Neural cell (in vitro differentiated cells): ENCODE results near the gene PRELP. TPM values are rescaled to one million over a fixed set of nuclear protein-coding genes. Genes with fewer than 3 reads are reported as not detected.
"Not testable (repeated sequence)": the region's sequence is repeated elsewhere in the genome, so short reads cannot be mapped to it uniquely, and the experiment has no call there.

Experiments used
- H2AFZ ChIP-seq: fragments of 200-600, 300-800 bp; sonication (generic), shearing (Covaris generic); 2 replicates; pipeline ENCODE4 v1.6.0; 2014; ENCODE audit warnings: low read depth, mild to moderate bottlenecking, antibody characterized with exemption, low read length, moderate library complexity
- H3F3A ChIP-seq: fragments of 200-600 bp; shearing (Covaris generic); 2 replicates; pipeline ENCODE4 v1.6.1; 2016; ENCODE audit warnings: mild to moderate bottlenecking, moderate library complexity, mixed read lengths, antibody characterized with exemption, low read length; ENCODE audit not compliant: insufficient read depth, poor library complexity, severe bottlenecking
- H3K27ac ChIP-seq: fragments of 200-600, 300-800 bp; sonication (generic), shearing (Covaris generic); 2 replicates; pipeline ENCODE4 v1.5.1; 2014; ENCODE audit warnings: mild to moderate bottlenecking, low read length, moderate library complexity
- H3K27me3 ChIP-seq: fragments of 300-800, 200-600 bp; sonication (generic), shearing (Covaris generic); 2 replicates; pipeline ENCODE4 v1.6.0; 2014; ENCODE audit warnings: mild to moderate bottlenecking, low read depth, low read length, moderate library complexity; ENCODE audit not compliant: insufficient read depth
- H3K36me3 ChIP-seq: fragments of 300-800, 200-600 bp; sonication (generic), shearing (Covaris generic); 2 replicates; pipeline ENCODE4 v1.5.1; 2014; ENCODE audit warnings: mild to moderate bottlenecking, antibody characterized with exemption, low read length, moderate library complexity; ENCODE audit not compliant: insufficient read depth
- H3K4me2 ChIP-seq: fragments of 300-800, 200-600 bp; sonication (generic), shearing (Covaris generic); 2 replicates; pipeline ENCODE4 v1.6.0; 2014; ENCODE audit warnings: mild to moderate bottlenecking, low read length
- H3K4me3 ChIP-seq: fragments of 300-800, 200-600 bp; sonication (generic), shearing (Covaris generic); 2 replicates; pipeline ENCODE4 v1.5.1; 2014; ENCODE audit warnings: mild to moderate bottlenecking, low read length, moderate library complexity
- H3K79me2 ChIP-seq: fragments of 200-600 bp; shearing (Covaris generic); replicated peaks from 2 replicates; pipeline ENCODE4 v1.6.0; 2014; ENCODE audit warnings: mild to moderate bottlenecking, low read length, moderate library complexity; ENCODE audit not compliant: insufficient read depth
- H3K9ac ChIP-seq: fragments of 300-800, 200-600 bp; sonication (generic), shearing (Covaris generic); 2 replicates; pipeline ENCODE4 v1.6.1; 2016; ENCODE audit warnings: mild to moderate bottlenecking, low read length, mixed read lengths
- H3K9me2 ChIP-seq: fragments of 200-600 bp; shearing (Covaris generic); 2 replicates; pipeline ENCODE4 v1.6.1; 2016; ENCODE audit warnings: mild to moderate bottlenecking, low read length, mixed read lengths; ENCODE audit not compliant: insufficient read depth
- H3K9me3 ChIP-seq: fragments of 200-600, 300-800 bp; sonication (generic), shearing (Covaris generic); 2 replicates; pipeline ENCODE4 v1.6.1; 2016; ENCODE audit warnings: mild to moderate bottlenecking, mixed run types, low read length, moderate library complexity, mixed read lengths
- H4K20me1 ChIP-seq: fragments of 200-600 bp; shearing (Covaris generic); 2 replicates; pipeline ENCODE4 v1.6.1; 2016; ENCODE audit warnings: mild to moderate bottlenecking, mixed run types; ENCODE audit not compliant: insufficient read depth
- EP300 ChIP-seq: fragments of 450-650 bp; conservative IDR thresholded peaks from 2 replicates; pipeline ENCODE4 v1.6.1; 2014; ENCODE audit warnings: antibody characterized with exemption, mild to moderate bottlenecking, moderate library complexity; ENCODE audit not compliant: poor library complexity, severe bottlenecking
- EZH2 ChIP-seq: fragments of 200-600, 300-800 bp; shearing (Covaris generic), sonication (generic); IDR thresholded peaks from 2 replicates; pipeline ENCODE4 v1.6.1; 2014; ENCODE audit warnings: antibody characterized with exemption, low read length, borderline replicate concordance, mild to moderate bottlenecking; ENCODE audit not compliant: insufficient read depth, poor library complexity, severe bottlenecking
- MXI1 ChIP-seq: fragments of 450-650 bp; conservative IDR thresholded peaks from 2 replicates; pipeline ENCODE4 v1.6.1; 2014; ENCODE audit warnings: antibody characterized with exemption, mild to moderate bottlenecking; ENCODE audit not compliant: poor library complexity, severe bottlenecking
- POLR2AphosphoS5 ChIP-seq: IDR thresholded peaks from 2 replicates; pipeline ENCODE4 v1.6.1; 2012
- RAD21 ChIP-seq: fragments of 450-650 bp; conservative IDR thresholded peaks from 2 replicates; pipeline ENCODE4 v1.6.1; 2014; ENCODE audit warnings: antibody characterized with exemption, mild to moderate bottlenecking, moderate library complexity
- SMC3 ChIP-seq: fragments of 450-650 bp; conservative IDR thresholded peaks from 2 replicates; pipeline ENCODE4 v1.6.1; 2014; ENCODE audit warnings: antibody characterized with exemption, mild to moderate bottlenecking, moderate library complexity; ENCODE audit not compliant: poor library complexity
- TAF1 ChIP-seq: IDR thresholded peaks from 2 replicates; pipeline ENCODE4 v1.6.1; 2012; ENCODE audit warnings: low read depth
- polyA plus RNA-seq: library from polyadenylated mRNA; depleted of rRNA; stranded (reverse); fragments of >200 nt; gene quantifications from 2 replicates; pipeline ENCODE4 v1.2.3, GENCODE V29; 2014
- TF ChIP-seq, protein P1 (sequence below): fragments of 450-650 bp; IDR thresholded peaks from 2 replicates; pipeline ENCODE4 v1.5.1; 2014; ENCODE audit warnings: antibody characterized with exemption, mild to moderate bottlenecking, moderate library complexity; ENCODE audit not compliant: poor library complexity, severe bottlenecking
- TF ChIP-seq, protein P2 (sequence below): IDR thresholded peaks from 2 replicates; pipeline ENCODE4 v1.6.1; 2012; ENCODE audit warnings: borderline replicate concordance

PRELP gene
- polyA plus RNA-seq, 1 donor from 2014 or later = not detected

GRCh38 chr1:203465146-203465798, 10.3 kb upstream of the PRELP start:
- no peak overlapping the region for H3K4me3 ChIP-seq
- TF ChIP-seq, protein P1, sequence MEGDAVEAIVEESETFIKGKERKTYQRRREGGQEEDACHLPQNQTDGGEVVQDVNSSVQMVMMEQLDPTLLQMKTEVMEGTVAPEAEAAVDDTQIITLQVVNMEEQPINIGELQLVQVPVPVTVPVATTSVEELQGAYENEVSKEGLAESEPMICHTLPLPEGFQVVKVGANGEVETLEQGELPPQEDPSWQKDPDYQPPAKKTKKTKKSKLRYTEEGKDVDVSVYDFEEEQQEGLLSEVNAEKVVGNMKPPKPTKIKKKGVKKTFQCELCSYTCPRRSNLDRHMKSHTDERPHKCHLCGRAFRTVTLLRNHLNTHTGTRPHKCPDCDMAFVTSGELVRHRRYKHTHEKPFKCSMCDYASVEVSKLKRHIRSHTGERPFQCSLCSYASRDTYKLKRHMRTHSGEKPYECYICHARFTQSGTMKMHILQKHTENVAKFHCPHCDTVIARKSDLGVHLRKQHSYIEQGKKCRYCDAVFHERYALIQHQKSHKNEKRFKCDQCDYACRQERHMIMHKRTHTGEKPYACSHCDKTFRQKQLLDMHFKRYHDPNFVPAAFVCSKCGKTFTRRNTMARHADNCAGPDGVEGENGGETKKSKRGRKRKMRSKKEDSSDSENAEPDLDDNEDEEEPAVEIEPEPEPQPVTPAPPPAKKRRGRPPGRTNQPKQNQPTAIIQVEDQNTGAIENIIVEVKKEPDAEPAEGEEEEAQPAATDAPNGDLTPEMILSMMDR = no peak
- no peak for TF ChIP-seq RAD21
- TF ChIP-seq EZH2 = no peak
- TF ChIP-seq POLR2AphosphoS5 = no peak
- TF ChIP-seq TAF1 = no peak
- TF ChIP-seq EP300 = no peak
- no peak for TF ChIP-seq SMC3
- TF ChIP-seq, protein P2, sequence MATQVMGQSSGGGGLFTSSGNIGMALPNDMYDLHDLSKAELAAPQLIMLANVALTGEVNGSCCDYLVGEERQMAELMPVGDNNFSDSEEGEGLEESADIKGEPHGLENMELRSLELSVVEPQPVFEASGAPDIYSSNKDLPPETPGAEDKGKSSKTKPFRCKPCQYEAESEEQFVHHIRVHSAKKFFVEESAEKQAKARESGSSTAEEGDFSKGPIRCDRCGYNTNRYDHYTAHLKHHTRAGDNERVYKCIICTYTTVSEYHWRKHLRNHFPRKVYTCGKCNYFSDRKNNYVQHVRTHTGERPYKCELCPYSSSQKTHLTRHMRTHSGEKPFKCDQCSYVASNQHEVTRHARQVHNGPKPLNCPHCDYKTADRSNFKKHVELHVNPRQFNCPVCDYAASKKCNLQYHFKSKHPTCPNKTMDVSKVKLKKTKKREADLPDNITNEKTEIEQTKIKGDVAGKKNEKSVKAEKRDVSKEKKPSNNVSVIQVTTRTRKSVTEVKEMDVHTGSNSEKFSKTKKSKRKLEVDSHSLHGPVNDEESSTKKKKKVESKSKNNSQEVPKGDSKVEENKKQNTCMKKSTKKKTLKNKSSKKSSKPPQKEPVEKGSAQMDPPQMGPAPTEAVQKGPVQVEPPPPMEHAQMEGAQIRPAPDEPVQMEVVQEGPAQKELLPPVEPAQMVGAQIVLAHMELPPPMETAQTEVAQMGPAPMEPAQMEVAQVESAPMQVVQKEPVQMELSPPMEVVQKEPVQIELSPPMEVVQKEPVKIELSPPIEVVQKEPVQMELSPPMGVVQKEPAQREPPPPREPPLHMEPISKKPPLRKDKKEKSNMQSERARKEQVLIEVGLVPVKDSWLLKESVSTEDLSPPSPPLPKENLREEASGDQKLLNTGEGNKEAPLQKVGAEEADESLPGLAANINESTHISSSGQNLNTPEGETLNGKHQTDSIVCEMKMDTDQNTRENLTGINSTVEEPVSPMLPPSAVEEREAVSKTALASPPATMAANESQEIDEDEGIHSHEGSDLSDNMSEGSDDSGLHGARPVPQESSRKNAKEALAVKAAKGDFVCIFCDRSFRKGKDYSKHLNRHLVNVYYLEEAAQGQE = no peak
- TF ChIP-seq MXI1 = no peak
- H3F3A ChIP-seq = no peaks in the 10 kb centered on the region
- no peak overlapping the region for H3K9ac ChIP-seq
- H3K9me3 ChIP-seq = no peaks in the 10 kb centered on the region
- no peaks in the 10 kb centered on the region for H3K9me2 ChIP-seq
- no peaks in the 10 kb centered on the region for H3K79me2 ChIP-seq
- H3K27me3 ChIP-seq = no peaks in the 10 kb centered on the region
- H3K27ac ChIP-seq = no peak overlapping the region
- H4K20me1 ChIP-seq = no peaks in the 10 kb centered on the region
- no peaks in the 10 kb centered on the region for H3K36me3 ChIP-seq
- no peak overlapping the region for H3K4me2 ChIP-seq
- H2AFZ ChIP-seq = no peak overlapping the region

DNA sequence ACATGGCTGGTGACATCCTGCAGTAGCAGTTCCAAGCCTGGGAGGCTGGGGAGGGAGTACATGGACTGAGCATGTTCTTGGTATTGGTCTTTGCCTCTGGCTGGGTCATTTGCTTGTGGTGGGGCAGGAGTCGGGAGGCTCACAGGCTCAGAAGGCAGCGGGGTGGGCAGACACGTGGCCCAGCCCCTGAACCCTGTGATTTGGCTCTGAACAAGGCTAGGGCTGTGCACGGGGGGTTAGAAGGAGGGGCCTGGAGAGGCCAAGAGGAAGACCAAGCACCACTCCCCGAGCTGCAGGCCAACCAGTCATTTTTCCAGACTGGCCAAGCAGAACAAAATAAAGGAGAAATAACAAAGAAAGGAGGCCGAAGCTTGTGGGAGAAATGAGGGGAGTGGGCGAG, 9.7 kb upstream of the PRELP start:
- H3K9ac ChIP-seq = no peak overlapping the region
- no peaks in the 10 kb centered on the region for H3K9me3 ChIP-seq
- H3K4me2 ChIP-seq = no peak overlapping the region
- no peak overlapping the region for H3K4me3 ChIP-seq
- H3F3A ChIP-seq = no peaks in the 10 kb centered on the region
- TF ChIP-seq SMC3 (no peak), MXI1 (no peak), TAF1 (no peak), RAD21 (no peak), EZH2 (no peak), EP300 (no peak), POLR2AphosphoS5 (no peak)
- TF ChIP-seq, protein P1 = no peak
- TF ChIP-seq, protein P2 = no peak
- no peaks in the 10 kb centered on the region for H4K20me1 ChIP-seq
- H2AFZ ChIP-seq = no peak overlapping the region
- H3K36me3 ChIP-seq = no peaks in the 10 kb centered on the region
- H3K79me2 ChIP-seq = no peaks in the 10 kb centered on the region
- H3K27ac ChIP-seq = no peak overlapping the region
- no peaks in the 10 kb centered on the region for H3K27me3 ChIP-seq
- H3K9me2 ChIP-seq = no peaks in the 10 kb centered on the region

- not testable (repeated sequence) for H3K27ac ChIP-seq, H3K9ac ChIP-seq, H2AFZ ChIP-seq
Observed at GRCh38 chr1:203466906-203467549, 8.6 kb upstream of the PRELP start.

More at GRCh38 chr1:203466906-203467549, 8.6 kb upstream of the PRELP start:
- not testable (repeated sequence) for H3K36me3 ChIP-seq, H3K4me3 ChIP-seq, H3K27me3 ChIP-seq, H3K9me3 ChIP-seq, H4K20me1 ChIP-seq, H3K79me2 ChIP-seq, H3K9me2 ChIP-seq, H3K4me2 ChIP-seq, H3F3A ChIP-seq
